AG10803 (cell line): ENCODE results near the gene LPP.

ENCODE experiments used
- DNase-seq: peaks from one replicate; pipeline ENCODE4 v3.0.0; 2010; ENCODE audit warnings: low read depth
- H3K4me3 ChIP-seq: 2 replicates; pipeline ENCODE4 v1.5.1; 2011; ENCODE audit warnings: mild to moderate bottlenecking, low read length, control low read depth
- TF ChIP-seq, protein P1 (sequence below): conservative IDR thresholded peaks from 2 replicates; pipeline ENCODE4 v1.5.1; 2011; ENCODE audit warnings: mild to moderate bottlenecking, low read length, control low read depth, inconsistent platforms

Gene LPP

DNA sequence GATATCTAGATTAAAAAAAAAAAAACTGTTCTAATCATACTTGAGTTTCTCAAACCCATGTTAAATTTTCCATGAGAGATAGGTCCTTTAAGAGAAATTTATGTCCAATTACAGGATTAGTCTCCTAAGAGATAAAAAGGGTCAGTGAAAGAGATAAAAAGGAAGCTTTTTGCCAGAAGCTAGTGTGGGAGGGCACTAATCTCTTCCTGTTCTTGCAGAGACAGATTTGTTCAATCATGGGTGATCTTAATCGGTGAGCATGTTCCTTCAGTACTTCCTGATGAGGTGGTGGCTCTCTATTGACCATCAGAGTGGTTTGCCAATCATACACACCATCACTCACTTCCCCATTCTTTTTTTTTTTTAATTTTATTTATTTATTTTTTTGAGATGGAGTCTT is 16.9 kb upstream of the LPP start:
- H3K4me3 ChIP-seq = no peak overlapping the region
- TF ChIP-seq, protein P1, sequence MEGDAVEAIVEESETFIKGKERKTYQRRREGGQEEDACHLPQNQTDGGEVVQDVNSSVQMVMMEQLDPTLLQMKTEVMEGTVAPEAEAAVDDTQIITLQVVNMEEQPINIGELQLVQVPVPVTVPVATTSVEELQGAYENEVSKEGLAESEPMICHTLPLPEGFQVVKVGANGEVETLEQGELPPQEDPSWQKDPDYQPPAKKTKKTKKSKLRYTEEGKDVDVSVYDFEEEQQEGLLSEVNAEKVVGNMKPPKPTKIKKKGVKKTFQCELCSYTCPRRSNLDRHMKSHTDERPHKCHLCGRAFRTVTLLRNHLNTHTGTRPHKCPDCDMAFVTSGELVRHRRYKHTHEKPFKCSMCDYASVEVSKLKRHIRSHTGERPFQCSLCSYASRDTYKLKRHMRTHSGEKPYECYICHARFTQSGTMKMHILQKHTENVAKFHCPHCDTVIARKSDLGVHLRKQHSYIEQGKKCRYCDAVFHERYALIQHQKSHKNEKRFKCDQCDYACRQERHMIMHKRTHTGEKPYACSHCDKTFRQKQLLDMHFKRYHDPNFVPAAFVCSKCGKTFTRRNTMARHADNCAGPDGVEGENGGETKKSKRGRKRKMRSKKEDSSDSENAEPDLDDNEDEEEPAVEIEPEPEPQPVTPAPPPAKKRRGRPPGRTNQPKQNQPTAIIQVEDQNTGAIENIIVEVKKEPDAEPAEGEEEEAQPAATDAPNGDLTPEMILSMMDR = no peak
- no peak for DNase-seq

DNA sequence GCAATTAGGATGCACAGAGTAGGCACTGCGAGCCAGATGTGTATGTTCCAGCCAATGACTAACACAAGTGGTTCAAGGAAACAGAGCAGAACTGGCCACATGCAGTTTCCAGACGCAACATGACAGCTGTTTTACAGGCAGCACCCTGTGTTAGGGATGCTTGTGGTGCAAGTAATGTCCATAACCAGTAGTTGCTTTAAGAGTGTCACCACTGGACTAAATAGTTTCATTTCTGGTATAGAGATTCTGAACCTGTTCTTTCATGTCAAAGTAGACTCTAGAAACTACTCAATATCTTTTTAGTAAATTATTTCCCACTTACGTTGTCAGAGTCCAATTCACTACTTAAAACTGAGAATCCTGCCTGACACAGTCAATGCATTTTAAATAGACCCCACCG is 14.5 kb upstream of the LPP start:
- TF ChIP-seq, protein P1 = no peak
- peak; percentile 16 for DNase-seq
- no peak overlapping the region for H3K4me3 ChIP-seq

DNA sequence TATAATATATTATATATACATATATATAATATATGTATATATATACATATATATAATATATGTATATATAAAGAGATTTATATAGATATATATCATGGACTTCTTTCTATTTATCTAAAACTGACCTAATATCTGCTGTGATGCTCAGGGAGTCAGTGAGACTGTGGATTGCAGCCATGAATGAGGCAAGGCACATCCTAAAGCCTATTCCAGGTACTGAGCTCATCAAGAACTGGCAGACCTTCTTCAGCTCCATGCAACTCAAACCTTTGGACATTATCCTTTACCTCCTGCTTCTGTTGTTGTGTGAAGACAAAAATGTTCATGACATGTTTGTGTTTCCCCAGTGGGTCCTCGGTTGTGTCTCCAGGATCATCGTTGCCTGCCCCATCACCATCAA is 7.7 kb upstream of the LPP start:
- no peak for DNase-seq
- TF ChIP-seq, protein P1 = no peak
- no peak overlapping the region for H3K4me3 ChIP-seq

DNA sequence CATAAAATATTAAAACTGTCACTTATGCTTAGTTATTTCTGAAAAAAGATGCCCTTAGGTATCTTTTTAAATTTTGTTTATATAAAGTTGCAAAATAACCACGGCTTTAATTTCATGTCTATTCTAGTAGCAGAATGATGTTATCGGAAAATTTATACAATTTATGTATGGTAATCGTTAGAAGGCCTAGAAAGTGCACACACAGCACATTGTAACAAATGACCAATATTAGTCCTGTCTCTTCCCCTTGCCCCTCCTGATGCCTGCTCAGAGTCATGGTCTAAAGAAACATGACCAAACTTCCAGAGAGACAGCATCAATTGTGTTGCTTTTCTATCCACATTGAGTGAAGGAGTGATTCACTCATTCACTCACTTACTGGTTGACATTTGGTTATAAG is 6.2 kb upstream of the LPP start:
- no peak for DNase-seq
- TF ChIP-seq, protein P1 = no peak
- no peak overlapping the region for H3K4me3 ChIP-seq

DNA sequence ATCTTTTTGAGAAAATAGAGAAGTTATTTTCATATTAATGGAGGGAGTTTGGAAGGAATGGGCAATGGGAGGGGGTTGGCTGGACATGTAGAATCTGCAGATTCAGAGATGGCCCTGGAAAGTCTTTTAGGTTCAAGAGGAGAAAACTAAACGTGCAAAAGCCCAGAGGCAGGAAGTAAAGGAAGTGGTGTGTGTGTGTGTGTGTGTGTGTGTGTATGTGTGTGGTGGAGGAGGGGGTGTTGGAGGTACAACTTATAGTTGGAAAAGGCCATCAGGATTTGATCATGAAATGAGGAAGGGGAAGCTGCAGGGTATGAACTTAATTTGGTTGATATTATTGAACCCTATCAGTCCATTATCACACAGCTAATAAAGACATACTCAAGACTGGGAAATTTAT is 5.6 kb upstream of the LPP start:
- TF ChIP-seq, protein P1 = no peak
- H3K4me3 ChIP-seq = no peak overlapping the region
- no peak for DNase-seq

DNA sequence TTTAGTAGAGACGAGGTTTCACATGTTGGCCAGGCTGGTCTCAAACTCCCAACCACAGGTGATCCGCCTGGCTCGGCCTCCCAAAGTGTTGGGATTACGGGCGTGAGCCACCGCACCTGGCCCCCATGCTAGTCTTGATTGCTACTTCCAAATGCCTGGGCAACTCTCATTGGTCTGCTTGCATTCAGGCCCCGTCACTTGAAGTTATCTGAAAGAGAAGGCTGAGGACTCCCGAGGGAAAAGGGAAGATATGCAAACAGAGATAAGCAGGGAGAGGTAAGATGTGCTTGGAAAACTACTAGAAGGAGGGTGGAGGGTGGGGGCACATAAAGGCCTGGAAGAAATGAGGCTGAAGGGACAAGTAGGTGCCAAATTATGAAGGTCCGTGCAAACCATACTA is 4.4 kb upstream of the LPP start:
- DNase-seq = no peak
- TF ChIP-seq, protein P1 = no peak
- H3K4me3 ChIP-seq = no peak overlapping the region

DNA sequence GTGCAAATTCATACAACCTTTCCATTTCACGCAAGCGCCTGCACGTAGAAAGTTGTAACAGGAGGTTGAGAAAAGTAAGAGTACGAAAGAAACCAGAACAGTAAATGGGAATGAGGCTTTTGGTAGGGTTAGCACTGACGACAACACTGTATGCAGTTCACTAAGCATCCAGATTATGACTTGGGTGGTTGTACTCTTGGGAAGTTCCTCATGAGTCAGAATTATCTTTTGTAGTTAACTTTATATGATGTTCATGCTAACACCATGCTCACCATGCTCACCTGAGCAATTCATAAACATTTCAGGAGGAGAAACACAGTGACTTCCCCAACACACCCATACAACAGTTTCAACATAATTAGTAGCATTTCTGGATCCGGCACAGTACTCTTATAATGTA is 3.0 kb upstream of the LPP start:
- TF ChIP-seq, protein P1 = no peak
- H3K4me3 ChIP-seq = no peak overlapping the region
- no peak for DNase-seq
